K562 (cell line): ENCODE data around the gene MCL1. TPM values are rescaled to one million over a fixed set of nuclear protein-coding genes. Genes with fewer than 3 reads are reported as not detected.

Experiments used
- ATAC-seq: fragments of 200-7000 bp; cut with Tn5 transposase; 3 replicates; pipeline ENCODE4 v1.9.1; 2020; ENCODE audit warnings: moderate library complexity
- BruUV-seq: library from RNA; stranded (reverse); fragments of 400-500 nt; replicated peaks from 2 replicates; lab custom pipeline; 2021; lab: Mats Ljungman, UMichigan
- CTCF ChIA-PET: fragments of 300-600 bp; formaldehyde crosslinking; extraction: SDS; loops from one replicate; lab custom pipeline; 2021; ENCODE audit warnings: low intra/inter-chr PET ratio; lab: Yijun Ruan, JAX
- POLR2A ChIA-PET: fragments of 300-600, 350-650 bp; sonication (Branson Sonifier 250); formaldehyde crosslinking; extraction: SDS; loops from one replicate; lab custom pipeline; 2021; ENCODE audit warnings: antibody characterized with exemption, inconsistent platforms; lab: Yijun Ruan, JAX
- DNase-seq, 4 experiments: peaks; one replicate each; pipeline versions ENCODE4 v3.0.0 to v3.0.0-alpha.2; 2011 to 2018; ENCODE audit warnings: low spot score in 3 of 4, mixed read lengths in 3 of 4; ENCODE audit errors: extremely low read depth in 1 of 4
- FAIRE-seq: peaks from 2 replicates; lab custom pipeline; 2011; peaks lifted over from hg19 to GRCh38; lab: Jason Lieb, UNC
- H2AFZ ChIP-seq: 2 replicates; pipeline ENCODE4 v1.6.0; 2011; ENCODE audit warnings: low read depth, low read length, control low read depth, inconsistent platforms
- H3K27ac ChIP-seq: fragments of 200-600 bp; 3 replicates; pipeline ENCODE4 v1.8.0; 2011; ENCODE audit warnings: low read depth, mild to moderate bottlenecking, control low read depth, inconsistent platforms, low read length, moderate library complexity, mixed read lengths; ENCODE audit errors: extremely low read depth
- H3K27me3 ChIP-seq, 2 experiments: fragments of 300-600 bp in 1 of 2; 2 replicates in 1 of 2; 3 replicates in 1 of 2; pipeline versions ENCODE4 v1.6.0 to v1.8.0; 2011; ENCODE audit warnings: inconsistent platforms in 2 of 2, low read length in 2 of 2, mild to moderate bottlenecking in 1 of 2, mixed read lengths in 1 of 2, moderate library complexity in 1 of 2; ENCODE audit not compliant: control insufficient read depth in 2 of 2, insufficient read depth in 2 of 2
- H3K36me3 ChIP-seq: fragments of 300-600 bp; 3 replicates; pipeline ENCODE4 v1.8.0; 2011; ENCODE audit warnings: mild to moderate bottlenecking, low read length, inconsistent platforms; ENCODE audit not compliant: control insufficient read depth, insufficient read depth
- H3K4me1 ChIP-seq, 2 experiments: fragments of 200-600 bp in 1 of 2; replicated peaks in 1 of 2; 2 replicates in 1 of 2; 3 replicates in 1 of 2; pipeline versions ENCODE4 v1.5.1 to v1.8.0; 2011; ENCODE audit warnings: inconsistent platforms in 2 of 2, low read length in 2 of 2, mild to moderate bottlenecking in 1 of 2, mixed read lengths in 1 of 2, moderate library complexity in 1 of 2; ENCODE audit not compliant: control insufficient read depth in 2 of 2, insufficient read depth in 2 of 2
- H3K4me2 ChIP-seq: 2 replicates; pipeline ENCODE4 v1.6.1; 2011; ENCODE audit warnings: low read length, control low read depth, inconsistent platforms, mixed read lengths; ENCODE audit not compliant: insufficient read depth
- H3K4me3 ChIP-seq: fragments of 200-600 bp; sonication (generic), shearing (Covaris generic); 2 replicates; pipeline ENCODE4 v1.5.1; 2016; ENCODE audit warnings: control low read depth, inconsistent platforms
- H3K79me2 ChIP-seq: fragments of 200-600 bp; 3 replicates; pipeline ENCODE4 v1.8.0; 2011; ENCODE audit warnings: low read length, inconsistent platforms; ENCODE audit not compliant: control insufficient read depth, insufficient read depth
- H3K9ac ChIP-seq, 2 experiments: 2 replicates each; pipeline versions ENCODE4 v1.6.0 to v1.6.1; 2011; ENCODE audit warnings: low read depth in 2 of 2, low read length in 2 of 2, control low read depth in 1 of 2, inconsistent platforms in 1 of 2, mild to moderate bottlenecking in 1 of 2, mixed read lengths in 1 of 2; ENCODE audit not compliant: insufficient read depth in 1 of 2
- H3K9me1 ChIP-seq: one replicate; pipeline ENCODE4 v1.6.0; 2011; ENCODE audit warnings: inconsistent platforms, mild to moderate bottlenecking, low read length, moderate library complexity; ENCODE audit not compliant: control insufficient read depth, insufficient read depth
- H3K9me3 ChIP-seq: replicated peaks from 2 replicates; pipeline ENCODE4 v1.5.1; 2011; ENCODE audit warnings: low read depth, low read length, inconsistent platforms; ENCODE audit not compliant: control insufficient read depth, insufficient read depth
- H4K20me1 ChIP-seq: replicated peaks from 2 replicates; pipeline ENCODE4 v1.6.1; 2011; ENCODE audit warnings: low read length, inconsistent platforms, mixed read lengths; ENCODE audit not compliant: control insufficient read depth, insufficient read depth
- CBX3 ChIP-seq, 2 experiments: IDR thresholded peaks; 1 replicate in 1 of 2; 2 replicates in 1 of 2; pipeline ENCODE4 v1.6.1; 2012; ENCODE audit warnings: inconsistent platforms in 2 of 2, low read length in 2 of 2, borderline replicate concordance in 1 of 2, control low read depth in 1 of 2
- DDX20 ChIP-seq: fragments of 450-650 bp; IDR thresholded peaks from 2 replicates; pipeline ENCODE4 v1.6.1; 2016; ENCODE audit warnings: missing genetic modification characterization, low read depth, mild to moderate bottlenecking, missing compliant biosample characterization, moderate library complexity
- FOXA1 ChIP-seq: fragments of 450-650 bp; IDR thresholded peaks from 2 replicates; pipeline ENCODE4 v1.6.1; 2016; ENCODE audit warnings: mild to moderate bottlenecking, borderline replicate concordance
- HNRNPL ChIP-seq: fragments of 200-400 bp; formaldehyde crosslinking; IDR thresholded peaks from 2 replicates; pipeline ENCODE4 v1.6.1; 2017; ENCODE audit warnings: low read depth, mild to moderate bottlenecking, low read length
- TBL1XR1 ChIP-seq, 2 experiments: IDR thresholded peaks; 2 replicates each; pipeline ENCODE4 v1.6.1; 2012; ENCODE audit warnings: improper control_type of control experiment in 2 of 2, low read length in 2 of 2, mild to moderate bottlenecking in 1 of 2
- ZBTB17 ChIP-seq: fragments of 450-650 bp; formaldehyde crosslinking; IDR thresholded peaks from 2 replicates; pipeline ENCODE4 v1.4.0; 2020; ENCODE audit warnings: mild to moderate bottlenecking
- ZNF232 ChIP-seq: sonication (generic); formaldehyde crosslinking; IDR thresholded peaks from 2 replicates; pipeline ENCODE4 v1.8.0; 2022; ENCODE audit warnings: mild to moderate bottlenecking, missing genetic modification reagents
- ZNF282 ChIP-seq: sonication (generic); formaldehyde crosslinking; IDR thresholded peaks from 2 replicates; pipeline ENCODE4 v1.8.1; 2023; ENCODE audit warnings: missing genetic modification reagents
- ZNF316 ChIP-seq: fragments of 450-650 bp; IDR thresholded peaks from 2 replicates; pipeline ENCODE4 v1.6.1; 2016
- ZNF551 ChIP-seq: fragments of 250-450 bp; sonication (Bioruptor Pico); IDR thresholded peaks from 2 replicates; pipeline ENCODE4 v1.5.0; 2021; ENCODE audit warnings: mild to moderate bottlenecking, moderate library complexity
- ZNF778 ChIP-seq: fragments of 450-650 bp; formaldehyde crosslinking; IDR thresholded peaks from 2 replicates; pipeline ENCODE4 v1.4.0; 2020; ENCODE audit warnings: mild to moderate bottlenecking, moderate library complexity
- WGBS: fragments of 100-300 bp; shearing (Covaris generic); methylation state at CpG from one replicate; pipeline ENCODE4 v1.1.6; 2016; ENCODE audit warnings: low coverage, mixed read lengths; ENCODE audit not compliant: insufficient coverage; ENCODE audit errors: missing lambda C conversion rate; 5-methylcytosine and 5-hydroxymethylcytosine counted together
- in situ Hi-C: fragments of 300-500 bp; cut with MboI; formaldehyde crosslinking; loops from 4 replicates; pipeline ENCODE4 v1.15.0; 2018; ENCODE audit warnings: inconsistent platforms, mixed read lengths
- intact Hi-C: fragments of 100-400 bp; cut with micrococcal nuclease; formaldehyde crosslinking; loops from 2 replicates; pipeline ENCODE4 v1.14.2; 2022
- polyA plus RNA-seq, 8 experiments: library from polyadenylated mRNA; depleted of rRNA in 4 of 8; stranded (reverse) in 5 of 8; unstranded in 3 of 8; fragments of >200 nt; fragmentation: Nextera tagmentation in 2 of 8; fragmentation: Illumina TruSeq in 1 of 8; extraction: Ambion mirVana in 2 of 8; extraction: Trizol in 1 of 8; gene quantifications; 2 replicates each; pipeline versions ENCODE4 v1.2.1 to v1.2.3, GENCODE V29; 2011 to 2014; ENCODE audit warnings: inconsistent platforms in 1 of 8, missing spikeins in 1 of 8
- total RNA-seq, 7 experiments: library from RNA; depleted of rRNA in 6 of 7; stranded (reverse); fragments of >200 nt in 6 of 7; fragmentation: Illumina TruSeq in 2 of 7; extraction: Trizol in 2 of 7; gene quantifications; 2 replicates each; pipeline versions ENCODE4 v1.2.1 to v1.2.3, GENCODE V29; 2011 to 2021; ENCODE audit warnings: low replicate concordance in 1 of 7
- TF ChIP-seq, protein P1 (sequence below): fragments of 450-650 bp; IDR thresholded peaks from 2 replicates; pipeline ENCODE4 v1.6.1; 2017; ENCODE audit warnings: mild to moderate bottlenecking, moderate library complexity

MCL1 gene
- total and polyA plus RNA-seq, 9 of the 15 experiments (the other 6 are each of a cell fraction or from before 2014, with no cell fraction given): 27.1 to 224 (median 138) TPM

DNA sequence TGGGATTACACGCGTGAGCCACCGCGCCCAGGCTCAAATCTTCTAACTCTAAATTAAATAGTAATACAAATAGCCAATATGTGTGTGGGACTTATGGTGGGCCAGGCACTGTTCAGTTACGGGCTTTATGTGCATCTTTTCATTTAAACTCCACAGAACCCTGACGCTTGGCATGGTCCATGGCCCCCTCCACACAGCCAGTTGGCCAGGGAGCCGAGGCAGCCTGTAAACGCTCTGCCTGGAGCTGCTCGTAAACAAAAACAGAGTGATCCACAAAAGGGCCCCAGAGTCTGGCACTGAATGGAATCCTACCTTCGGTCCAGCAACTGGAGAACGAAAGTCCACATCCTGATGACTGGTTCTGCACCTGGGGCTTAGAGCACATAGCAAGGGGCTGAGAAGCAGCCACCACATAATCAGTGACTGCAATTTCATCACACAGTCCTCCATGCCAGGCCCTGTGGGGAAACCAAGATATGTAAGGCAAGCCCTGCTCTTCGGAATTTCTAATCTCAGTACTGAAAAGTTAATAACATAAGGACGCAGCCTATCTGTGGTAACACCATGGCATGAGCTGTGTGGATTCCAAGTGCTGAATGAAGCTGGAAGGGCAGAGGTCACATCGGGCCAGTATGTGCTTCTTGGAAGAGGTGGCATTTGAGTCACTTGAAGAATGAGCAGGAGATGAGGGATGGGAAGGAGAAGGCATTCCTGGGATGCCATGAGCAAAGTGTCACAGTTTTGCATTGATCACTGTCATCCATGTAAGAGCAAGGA, 43.7 kb downstream of the MCL1 start:
- CTCF ChIA-PET: no interaction called here
- no TSS peak for BruUV-seq
- in situ Hi-C loops: no loop called here
- POLR2A ChIA-PET: interaction anchor here (1.5 to 6.3 kb wide), 2 partner anchors 12 to 20 kb away, joined by 5 to 53 read pairs; partner anchors contain the start of genes ADAMTSL4 and FALEC
- ATAC-seq: no peak
- H3K9me3 ChIP-seq: no peaks in the 10 kb centered on the region
- H2AFZ ChIP-seq: 0 out of 2 replicates have a peak overlapping the region, but pooled peaks have one; percentile 1
- H3K27ac ChIP-seq: no peak overlapping the region
- no peak overlapping the region for H3K4me2 ChIP-seq
- no peak for FAIRE-seq
- no peak for DNase-seq
- 75% methylated on average over 13 of the region's 14 CpGs for WGBS
- no peaks in the 10 kb centered on the region for H3K27me3 ChIP-seq
- H3K9ac ChIP-seq: peak overlapping the region in 1 of 2 experiments; percentile 4; a peak in 1 of 4 replicates
- H3K9me1 ChIP-seq: no peaks in the 10 kb centered on the region
- intact Hi-C loops: no loop called here
- no peak overlapping the region for H3K4me3 ChIP-seq
- peaks cover 11 to 25% of the 10 kb centered on the region in 2 experiments; a peak in 4 of 5 replicates for H3K4me1 ChIP-seq
- no peaks in the 10 kb centered on the region for H3K36me3 ChIP-seq
- TF ChIP-seq, protein P1, sequence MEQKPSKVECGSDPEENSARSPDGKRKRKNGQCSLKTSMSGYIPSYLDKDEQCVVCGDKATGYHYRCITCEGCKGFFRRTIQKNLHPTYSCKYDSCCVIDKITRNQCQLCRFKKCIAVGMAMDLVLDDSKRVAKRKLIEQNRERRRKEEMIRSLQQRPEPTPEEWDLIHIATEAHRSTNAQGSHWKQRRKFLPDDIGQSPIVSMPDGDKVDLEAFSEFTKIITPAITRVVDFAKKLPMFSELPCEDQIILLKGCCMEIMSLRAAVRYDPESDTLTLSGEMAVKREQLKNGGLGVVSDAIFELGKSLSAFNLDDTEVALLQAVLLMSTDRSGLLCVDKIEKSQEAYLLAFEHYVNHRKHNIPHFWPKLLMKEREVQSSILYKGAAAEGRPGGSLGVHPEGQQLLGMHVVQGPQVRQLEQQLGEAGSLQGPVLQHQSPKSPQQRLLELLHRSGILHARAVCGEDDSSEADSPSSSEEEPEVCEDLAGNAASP: no peak
- TF ChIP-seq HNRNPL: no peak
- TF ChIP-seq ZNF232 (CRISPR knock-in tag): no peak
- TF ChIP-seq TBL1XR1 (IDR thresholded peaks at IDR 0.05; ENCODE audit: low read length in 2 of 2): no peak
- no peak for TF ChIP-seq ZBTB17 (CRISPR knock-in tag)
- no peak for TF ChIP-seq DDX20 (tag)
- TF ChIP-seq FOXA1: no peak
- TF ChIP-seq ZNF282 (CRISPR knock-in tag): no peak
- TF ChIP-seq ZNF316: no peak
- TF ChIP-seq ZNF551 (CRISPR knock-in tag): no peak
- no peak for TF ChIP-seq CBX3 (IDR thresholded peaks at IDR 0.05; ENCODE audit: borderline replicate concordance in 1 of 2, low read length in 2 of 2)
- no peak for TF ChIP-seq ZNF778 (CRISPR knock-in tag)
- no peaks in the 10 kb centered on the region for H4K20me1 ChIP-seq
- H3K79me2 ChIP-seq: no peaks in the 10 kb centered on the region
